OCI-LY1 (cell line): ENCODE data around the gene FGF10.

ENCODE experiments used
- CTCF ChIP-seq: fragments of 200-600 bp; sonication (generic), shearing (Covaris generic); IDR thresholded peaks from 2 replicates; pipeline ENCODE4 v1.5.1; 2017; ENCODE audit warnings: mild to moderate bottlenecking, antibody characterized with exemption, low read length, moderate library complexity, mixed read lengths
- EZH2 ChIP-seq: fragments of 200-600 bp; sonication (generic), shearing (Covaris generic); IDR thresholded peaks from 2 replicates; pipeline ENCODE4 v1.8.0; 2017; ENCODE audit warnings: borderline replicate concordance, mixed run types, mild to moderate bottlenecking, antibody characterized with exemption, low read length, moderate library complexity, mixed read lengths

- no peak for TF ChIP-seq CTCF
- TF ChIP-seq EZH2, result no peak
These were observed 94.7 kb downstream of the FGF10 start for GRCh38 chr5:44294516-44294915.
